Calu3 (cell line): ENCODE data around the gene HSPG2. TPM values are rescaled to one million over a fixed set of nuclear protein-coding genes. Genes with fewer than 3 reads are reported as not detected.

ENCODE experiments used
- BruUV-seq: library from RNA; stranded (reverse); fragments of 400-500 nt; replicated peaks from 2 replicates; lab custom pipeline; 2021; lab: Mats Ljungman, UMichigan
- CTCF ChIA-PET: fragments of 300-600 bp; sonication (Branson Sonifier 250); formaldehyde crosslinking; loops from one replicate; lab custom pipeline; 2022; ENCODE audit warnings: antibody characterized with exemption; lab: Charles Lee
- DNase-seq: peaks from one replicate; pipeline ENCODE4 v3.0.0; 2022
- H3K27ac Mint-ChIP-seq: one replicate; pipeline ENCODE4 v1.8.0; 2022; ENCODE audit warnings: mixed read lengths; ENCODE audit not compliant: unreplicated experiment
- H3K27me3 Mint-ChIP-seq: one replicate; pipeline ENCODE4 v1.8.0; 2022; ENCODE audit warnings: mixed read lengths; ENCODE audit not compliant: unreplicated experiment
- H3K36me3 Mint-ChIP-seq: one replicate; pipeline ENCODE4 v1.8.0; 2022; ENCODE audit warnings: mild to moderate bottlenecking, moderate library complexity, mixed read lengths; ENCODE audit not compliant: insufficient read depth, unreplicated experiment
- H3K4me1 Mint-ChIP-seq: one replicate; pipeline ENCODE4 v1.8.0; 2022; ENCODE audit warnings: mild to moderate bottlenecking, low read depth, mixed read lengths; ENCODE audit not compliant: unreplicated experiment
- H3K4me3 Mint-ChIP-seq: one replicate; pipeline ENCODE4 v1.8.0; 2022; ENCODE audit warnings: mild to moderate bottlenecking, low read depth, moderate library complexity, mixed read lengths; ENCODE audit not compliant: unreplicated experiment
- H3K9me3 Mint-ChIP-seq: one replicate; pipeline ENCODE4 v1.8.0; 2022; ENCODE audit warnings: low read depth, mixed read lengths; ENCODE audit not compliant: unreplicated experiment
- CTCF ChIP-seq: fragments of 200-600 bp; IDR thresholded peaks from one replicate; pipeline ENCODE4 v1.8.0; 2022; ENCODE audit warnings: antibody characterized with exemption; ENCODE audit not compliant: unreplicated experiment
- intact Hi-C: fragments of 100-400 bp; cut with micrococcal nuclease; formaldehyde crosslinking; loops from one replicate; pipeline ENCODE4 v1.10.0; 2022; ENCODE audit not compliant: unreplicated experiment
- total RNA-seq: library from RNA; stranded (reverse); gene quantifications from 2 replicates; pipeline ENCODE4 v1.2.3, GENCODE V29; 2022

The HSPG2 gene
- total RNA-seq, 1 experiment from 2014 or later: 397 TPM

- Mint-ChIP-seq H3K27ac (peak within 1 kb of the TSS; percentile 99), H3K9me3 (peaks cover 4% of the 10 kb centered on the region), H3K4me1 (peaks cover 8% of the 10 kb centered on the region), H3K36me3 (peaks cover 42% of the 10 kb centered on the region), H3K4me3 (peak within 1 kb of the TSS; percentile 87), H3K27me3 (no peaks in the 10 kb centered on the region)
- intact Hi-C loops: no loop called here
- TSS peak; percentile 98 for BruUV-seq
- CTCF ChIA-PET: interaction anchor here (0.5 to 1.0 kb wide), 3 partner anchors 18 to 68 kb away, joined by 3 to 6 read pairs (median 4); no protein-coding TSS in a partner anchor
- peak; percentile 96 for DNase-seq
- no peak for TF ChIP-seq CTCF
These were observed 154.0 kb downstream of the HSPG2 start, which contains the start of gene USP48 for GRCh38 chr1:21782868-21783678. USP48 (minus strand) TSS chr1:21783149; CDS start chr1:21782957, 192 bp downstream.

- Mint-ChIP-seq H3K27me3 (no peaks in the 10 kb centered on the region), H3K9me3 (peaks cover 4% of the 10 kb centered on the region), H3K27ac (peak overlapping the region; percentile 99), H3K36me3 (peaks cover 45% of the 10 kb centered on the region), H3K4me3 (peak overlapping the region; percentile 87), H3K4me1 (peaks cover 12% of the 10 kb centered on the region)
- no TSS peak for BruUV-seq
- intact Hi-C loops: no loop called here
- CTCF ChIA-PET: interaction anchor here (0.5 to 1.0 kb wide), 3 partner anchors 18 to 68 kb away, joined by 3 to 6 read pairs (median 4); no protein-coding TSS in a partner anchor
- DNase-seq: peak; percentile 47
- TF ChIP-seq CTCF: no peak
These were observed 154.7 kb downstream of the HSPG2 start for GRCh38 chr1:21782349-21782867.

- intact Hi-C loops: no loop called here
- BruUV-seq: TSS peak; percentile 63
- TF ChIP-seq CTCF: no peak
- Mint-ChIP-seq H3K4me3 (peak overlapping the region; percentile 87), H3K36me3 (peaks cover 45% of the 10 kb centered on the region), H3K9me3 (peaks cover 3% of the 10 kb centered on the region), H3K27me3 (no peaks in the 10 kb centered on the region), H3K4me1 (peaks cover 16% of the 10 kb centered on the region), H3K27ac (peak overlapping the region; percentile 99)
- CTCF ChIA-PET: interaction anchor here (1.0 kb wide), 1 partner anchor 17 kb away, joined by 4 read pairs; no protein-coding TSS in a partner anchor
- DNase-seq: no peak
These were observed 155.2 kb downstream of the HSPG2 start for GRCh38 chr1:21781815-21782348.

GRCh38 chr1:21779613-21780521, 157.2 kb downstream of the HSPG2 start:
- peak overlapping the region; percentile 60 for H3K4me3 Mint-ChIP-seq

More at GRCh38 chr1:21779613-21780521, 157.2 kb downstream of the HSPG2 start:
- H3K27me3 Mint-ChIP-seq: no peaks in the 10 kb centered on the region
- BruUV-seq: TSS peak; percentile 7
- CTCF ChIA-PET: no interaction called here
- intact Hi-C loops: no loop called here
- H3K4me1 Mint-ChIP-seq: peaks cover 16% of the 10 kb centered on the region
- H3K27ac Mint-ChIP-seq: peak overlapping the region; percentile 18
- no peak for TF ChIP-seq CTCF
- DNase-seq: no peak
- H3K36me3 Mint-ChIP-seq: peaks cover 51% of the 10 kb centered on the region
- no peaks in the 10 kb centered on the region for H3K9me3 Mint-ChIP-seq
